ENCODE data around the gene ACSM2B. TPM values are rescaled to one million over a fixed set of nuclear protein-coding genes. Genes with fewer than 3 reads are reported as not detected.
"Not testable (repeated sequence)": the region's sequence is repeated elsewhere in the genome, so short reads cannot be mapped to it uniquely, and the experiment has no call there.

Gene ACSM2B
- total RNA-seq, 1 experiment from 2014 or later, result not detected

- RAD21 ChIA-PET (ENCODE audit: low non-redundant PET in 1 of 2, low total read pairs in 2 of 2, uncharacterized antibody in 2 of 2, unreplicated experiment in 2 of 2); H3K9ac ChIP-seq (ENCODE audit: low read length); H3K27me3 ChIP-seq (ENCODE audit: insufficient read depth, low read length); H3K9me3 ChIP-seq (ENCODE audit: control insufficient read depth in 1 of 2, insufficient read depth in 1 of 2, low read depth in 1 of 2, low read length in 2 of 2); H3K79me2 ChIP-seq (ENCODE audit: insufficient read depth, low read length); H4K20me1 ChIP-seq (ENCODE audit: insufficient read depth); intact Hi-C loops (cut with micrococcal nuclease); H3K4me1 ChIP-seq (ENCODE audit: control insufficient read depth in 1 of 2, insufficient read depth in 2 of 2, low read length in 2 of 2); H3K36me3 ChIP-seq (ENCODE audit: control insufficient read depth in 1 of 2, insufficient read depth in 2 of 2, low read length in 2 of 2); H3K9me2 ChIP-seq (ENCODE audit: insufficient read depth); H3K4me2 ChIP-seq (ENCODE audit: low read length); ATAC-seq; CTCF ChIA-PET; H3K4me3 ChIP-seq (replicated peaks in 1 of 2; ENCODE audit: low read depth in 1 of 2, low read length in 2 of 2); BruUV-seq (replicated peaks); H2AFZ ChIP-seq (ENCODE audit: low read depth, low read length, poor library complexity, severe bottlenecking); H3K27ac ChIP-seq (ENCODE audit: low read depth, low read length); POLR2A ChIA-PET; DNase-seq (ENCODE audit: low read depth, low spot score): not testable (repeated sequence)
- peak; percentile 16; the same call in 1 of the 2 replicates for TF ChIP-seq RAD21 (IDR thresholded peaks at IDR 0.05; ENCODE audit: low read depth)
Measured at GRCh38 chr16:20553493-20553892, 22.7 kb downstream of the ACSM2B start.

GRCh38 chr16:20546951-20547350 lies 29.2 kb downstream of the ACSM2B start:
- H2AFZ ChIP-seq (ENCODE audit: low read depth, low read length, poor library complexity, severe bottlenecking); DNase-seq (ENCODE audit: low read depth, low spot score); POLR2A ChIA-PET; H3K4me3 ChIP-seq (replicated peaks in 1 of 2; ENCODE audit: low read depth in 1 of 2, low read length in 2 of 2); H3K27ac ChIP-seq (ENCODE audit: low read depth, low read length); H3K79me2 ChIP-seq (ENCODE audit: insufficient read depth, low read length); intact Hi-C loops (cut with micrococcal nuclease); H3K9me2 ChIP-seq (ENCODE audit: insufficient read depth); H3K9ac ChIP-seq (ENCODE audit: low read length); H3K36me3 ChIP-seq (ENCODE audit: control insufficient read depth in 1 of 2, insufficient read depth in 2 of 2, low read length in 2 of 2); BruUV-seq (replicated peaks); H3K4me1 ChIP-seq (ENCODE audit: control insufficient read depth in 1 of 2, insufficient read depth in 2 of 2, low read length in 2 of 2); RAD21 ChIA-PET (ENCODE audit: low non-redundant PET in 1 of 2, low total read pairs in 2 of 2, uncharacterized antibody in 2 of 2, unreplicated experiment in 2 of 2); ATAC-seq; H4K20me1 ChIP-seq (ENCODE audit: insufficient read depth); CTCF ChIA-PET; H3K9me3 ChIP-seq (ENCODE audit: control insufficient read depth in 1 of 2, insufficient read depth in 1 of 2, low read depth in 1 of 2, low read length in 2 of 2); H3K27me3 ChIP-seq (ENCODE audit: insufficient read depth, low read length); H3K4me2 ChIP-seq (ENCODE audit: low read length): not testable (repeated sequence)

- DNase-seq (ENCODE audit: low read depth, low spot score); H3K9me2 ChIP-seq (ENCODE audit: insufficient read depth); H3K4me3 ChIP-seq (replicated peaks in 1 of 2; ENCODE audit: low read depth in 1 of 2, low read length in 2 of 2); H3K9ac ChIP-seq (ENCODE audit: low read length); H4K20me1 ChIP-seq (ENCODE audit: insufficient read depth); H3K9me3 ChIP-seq (ENCODE audit: control insufficient read depth in 1 of 2, insufficient read depth in 1 of 2, low read depth in 1 of 2, low read length in 2 of 2); BruUV-seq (replicated peaks); ATAC-seq; H3K27me3 ChIP-seq (ENCODE audit: insufficient read depth, low read length); H3K27ac ChIP-seq (ENCODE audit: low read depth, low read length); H3K4me1 ChIP-seq (ENCODE audit: control insufficient read depth in 1 of 2, insufficient read depth in 2 of 2, low read length in 2 of 2); RAD21 ChIA-PET (ENCODE audit: low non-redundant PET in 1 of 2, low total read pairs in 2 of 2, uncharacterized antibody in 2 of 2, unreplicated experiment in 2 of 2); CTCF ChIA-PET; intact Hi-C loops (cut with micrococcal nuclease); H3K36me3 ChIP-seq (ENCODE audit: control insufficient read depth in 1 of 2, insufficient read depth in 2 of 2, low read length in 2 of 2); POLR2A ChIA-PET; H2AFZ ChIP-seq (ENCODE audit: low read depth, low read length, poor library complexity, severe bottlenecking); H3K4me2 ChIP-seq (ENCODE audit: low read length); H3K79me2 ChIP-seq (ENCODE audit: insufficient read depth, low read length): not testable (repeated sequence)
Measured at GRCh38 chr16:20546278-20546853, 29.8 kb downstream of the ACSM2B start.

GRCh38 chr16:20540603-20541316 lies 35.4 kb downstream of the ACSM2B start:
- BruUV-seq (replicated peaks); H3K9me3 ChIP-seq (ENCODE audit: control insufficient read depth in 1 of 2, insufficient read depth in 1 of 2, low read depth in 1 of 2, low read length in 2 of 2): not testable (repeated sequence)

More at GRCh38 chr16:20540603-20541316, 35.4 kb downstream of the ACSM2B start:
- H3K9ac ChIP-seq (ENCODE audit: low read length); H3K27ac ChIP-seq (ENCODE audit: low read depth, low read length); H3K4me2 ChIP-seq (ENCODE audit: low read length); RAD21 ChIA-PET (ENCODE audit: low non-redundant PET in 1 of 2, low total read pairs in 2 of 2, uncharacterized antibody in 2 of 2, unreplicated experiment in 2 of 2); DNase-seq (ENCODE audit: low read depth, low spot score); H3K79me2 ChIP-seq (ENCODE audit: insufficient read depth, low read length); CTCF ChIA-PET; H3K27me3 ChIP-seq (ENCODE audit: insufficient read depth, low read length); ATAC-seq; H2AFZ ChIP-seq (ENCODE audit: low read depth, low read length, poor library complexity, severe bottlenecking); H3K4me1 ChIP-seq (ENCODE audit: control insufficient read depth in 1 of 2, insufficient read depth in 2 of 2, low read length in 2 of 2); H3K9me2 ChIP-seq (ENCODE audit: insufficient read depth); H3K4me3 ChIP-seq (replicated peaks in 1 of 2; ENCODE audit: low read depth in 1 of 2, low read length in 2 of 2); POLR2A ChIA-PET; H3K36me3 ChIP-seq (ENCODE audit: control insufficient read depth in 1 of 2, insufficient read depth in 2 of 2, low read length in 2 of 2); intact Hi-C loops (cut with micrococcal nuclease); H4K20me1 ChIP-seq (ENCODE audit: insufficient read depth): not testable (repeated sequence)
